NB4 (cell line): ENCODE results near the gene TCN2.

Experiments
- POLR2A ChIP-seq: IDR thresholded peaks from 2 replicates; pipeline ENCODE4 v1.6.1; 2011; ENCODE audit warnings: mild to moderate bottlenecking; ENCODE audit not compliant: insufficient read length; ENCODE audit errors: extremely low read depth
- TF ChIP-seq, protein P1 (sequence below): IDR thresholded peaks from one replicate; pipeline ENCODE4 v1.5.1; 2012; ENCODE audit warnings: low read depth, low read length
- TF ChIP-seq, protein P2 (sequence below): IDR thresholded peaks from 2 replicates; pipeline ENCODE4 v1.6.1; 2011; ENCODE audit warnings: low read depth, low read length

DNA sequence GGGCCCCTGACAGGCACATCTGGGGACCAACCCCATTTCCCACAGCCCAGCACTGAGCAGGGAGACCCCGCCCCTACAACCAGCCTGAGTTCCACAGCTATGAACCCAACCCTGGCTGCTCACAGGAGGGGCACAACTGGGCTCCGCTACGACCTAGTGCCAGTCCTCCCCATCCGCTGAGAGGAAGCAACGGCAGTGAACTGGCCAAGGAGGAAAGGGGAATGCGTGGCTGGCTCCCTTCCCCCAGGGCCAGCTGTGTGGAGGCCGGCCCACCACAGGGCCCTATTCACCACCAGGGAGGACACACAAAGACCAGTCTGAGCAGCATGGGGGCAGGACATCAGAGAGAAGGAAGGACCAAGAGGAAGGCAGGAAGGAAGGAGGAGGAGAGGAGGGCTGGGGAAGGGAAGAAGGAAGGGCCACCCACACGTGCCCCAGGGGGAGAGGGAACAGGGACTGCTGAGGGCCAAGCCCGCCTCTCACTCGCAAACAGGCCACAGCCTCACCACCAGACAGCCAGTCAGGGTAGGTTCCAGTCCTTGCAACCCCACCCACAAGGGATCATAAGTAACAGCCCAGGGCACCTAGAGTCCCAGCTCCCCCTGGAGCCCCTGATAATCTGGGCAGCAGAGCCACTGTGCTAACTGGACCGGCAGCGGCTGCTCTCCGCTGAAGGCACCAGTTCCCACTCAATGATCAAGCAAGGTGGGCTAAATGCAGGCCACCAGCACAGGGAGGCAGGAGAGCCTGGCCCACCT is 24.0 kb upstream of the TCN2 start:
- TF ChIP-seq, protein P1, sequence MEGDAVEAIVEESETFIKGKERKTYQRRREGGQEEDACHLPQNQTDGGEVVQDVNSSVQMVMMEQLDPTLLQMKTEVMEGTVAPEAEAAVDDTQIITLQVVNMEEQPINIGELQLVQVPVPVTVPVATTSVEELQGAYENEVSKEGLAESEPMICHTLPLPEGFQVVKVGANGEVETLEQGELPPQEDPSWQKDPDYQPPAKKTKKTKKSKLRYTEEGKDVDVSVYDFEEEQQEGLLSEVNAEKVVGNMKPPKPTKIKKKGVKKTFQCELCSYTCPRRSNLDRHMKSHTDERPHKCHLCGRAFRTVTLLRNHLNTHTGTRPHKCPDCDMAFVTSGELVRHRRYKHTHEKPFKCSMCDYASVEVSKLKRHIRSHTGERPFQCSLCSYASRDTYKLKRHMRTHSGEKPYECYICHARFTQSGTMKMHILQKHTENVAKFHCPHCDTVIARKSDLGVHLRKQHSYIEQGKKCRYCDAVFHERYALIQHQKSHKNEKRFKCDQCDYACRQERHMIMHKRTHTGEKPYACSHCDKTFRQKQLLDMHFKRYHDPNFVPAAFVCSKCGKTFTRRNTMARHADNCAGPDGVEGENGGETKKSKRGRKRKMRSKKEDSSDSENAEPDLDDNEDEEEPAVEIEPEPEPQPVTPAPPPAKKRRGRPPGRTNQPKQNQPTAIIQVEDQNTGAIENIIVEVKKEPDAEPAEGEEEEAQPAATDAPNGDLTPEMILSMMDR: no peak
- TF ChIP-seq, protein P2, sequence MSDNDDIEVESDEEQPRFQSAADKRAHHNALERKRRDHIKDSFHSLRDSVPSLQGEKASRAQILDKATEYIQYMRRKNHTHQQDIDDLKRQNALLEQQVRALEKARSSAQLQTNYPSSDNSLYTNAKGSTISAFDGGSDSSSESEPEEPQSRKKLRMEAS: no peak
- no peak for TF ChIP-seq POLR2A
